ENCODE data around the gene NAPA.

DNA sequence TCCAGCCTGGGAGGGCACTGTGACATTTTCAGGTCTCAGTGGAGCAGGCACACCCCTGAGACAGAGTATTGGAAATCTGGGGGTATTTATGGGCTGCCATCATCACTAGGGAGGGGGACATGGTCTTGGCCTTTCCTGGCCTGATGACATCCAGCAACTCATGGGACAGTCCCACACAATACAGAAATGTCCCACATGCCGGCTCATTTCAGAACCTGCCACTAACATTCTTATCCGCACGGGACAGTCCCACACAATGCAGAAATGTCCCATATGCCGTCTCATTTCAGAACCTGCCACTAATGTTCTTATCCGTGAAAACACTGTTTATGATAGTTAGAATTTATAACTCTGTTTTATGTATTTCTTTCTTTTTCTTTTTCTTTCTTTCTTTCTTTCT, 53.0 kb downstream of the NAPA start:
- no peak for TF ChIP-seq EZH2 (IDR thresholded peaks at IDR 0.05)
- no peak for TF ChIP-seq POLR2AphosphoS5 (IDR thresholded peaks at IDR 0.05; ENCODE audit: borderline replicate concordance, low read depth, low read length)
